Measurements from ENCODE around the gene ZNF722.

ZNF722 gene

DNA sequence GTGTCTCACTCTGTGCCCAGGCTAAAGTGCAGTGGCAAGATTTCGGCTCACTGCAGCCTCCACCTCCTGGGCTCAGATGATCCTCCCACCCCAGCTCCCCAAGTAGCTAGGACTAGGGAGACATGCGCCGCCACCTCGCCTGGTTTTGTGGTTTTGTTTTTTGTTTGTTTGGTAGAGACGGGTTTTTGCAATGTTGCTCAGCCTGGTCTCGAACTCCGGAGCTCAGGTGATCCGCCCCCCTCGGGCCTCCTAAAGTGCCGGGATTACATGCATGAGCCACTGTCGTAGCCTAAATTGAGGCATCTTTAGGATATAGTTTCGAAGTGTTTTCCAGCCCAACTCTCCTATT lies 47.4 kb downstream of the ZNF722 start:
- DNase-seq (ENCODE audit: low read depth), result no peak
- TF ChIP-seq, protein P1, sequence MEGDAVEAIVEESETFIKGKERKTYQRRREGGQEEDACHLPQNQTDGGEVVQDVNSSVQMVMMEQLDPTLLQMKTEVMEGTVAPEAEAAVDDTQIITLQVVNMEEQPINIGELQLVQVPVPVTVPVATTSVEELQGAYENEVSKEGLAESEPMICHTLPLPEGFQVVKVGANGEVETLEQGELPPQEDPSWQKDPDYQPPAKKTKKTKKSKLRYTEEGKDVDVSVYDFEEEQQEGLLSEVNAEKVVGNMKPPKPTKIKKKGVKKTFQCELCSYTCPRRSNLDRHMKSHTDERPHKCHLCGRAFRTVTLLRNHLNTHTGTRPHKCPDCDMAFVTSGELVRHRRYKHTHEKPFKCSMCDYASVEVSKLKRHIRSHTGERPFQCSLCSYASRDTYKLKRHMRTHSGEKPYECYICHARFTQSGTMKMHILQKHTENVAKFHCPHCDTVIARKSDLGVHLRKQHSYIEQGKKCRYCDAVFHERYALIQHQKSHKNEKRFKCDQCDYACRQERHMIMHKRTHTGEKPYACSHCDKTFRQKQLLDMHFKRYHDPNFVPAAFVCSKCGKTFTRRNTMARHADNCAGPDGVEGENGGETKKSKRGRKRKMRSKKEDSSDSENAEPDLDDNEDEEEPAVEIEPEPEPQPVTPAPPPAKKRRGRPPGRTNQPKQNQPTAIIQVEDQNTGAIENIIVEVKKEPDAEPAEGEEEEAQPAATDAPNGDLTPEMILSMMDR (IDR thresholded peaks at IDR 0.05; ENCODE audit: insufficient read depth, low read depth, low read length, missing control alignments), result no peak

More for the DNA sequence above, 47.4 kb downstream of the ZNF722 start:
- no peak overlapping the region for H3K4me3 ChIP-seq (ENCODE audit: low read depth, low read length)

Measured in GM12865 (cell line).